ENCODE data around the gene ZNF862. TPM values are rescaled to one million over a fixed set of nuclear protein-coding genes. Genes with fewer than 3 reads are reported as not detected.

ZNF862 gene
- total RNA-seq, 4 donors from 2014 or later, result 12.9 to 18.1 (median 14.7) TPM

DNA sequence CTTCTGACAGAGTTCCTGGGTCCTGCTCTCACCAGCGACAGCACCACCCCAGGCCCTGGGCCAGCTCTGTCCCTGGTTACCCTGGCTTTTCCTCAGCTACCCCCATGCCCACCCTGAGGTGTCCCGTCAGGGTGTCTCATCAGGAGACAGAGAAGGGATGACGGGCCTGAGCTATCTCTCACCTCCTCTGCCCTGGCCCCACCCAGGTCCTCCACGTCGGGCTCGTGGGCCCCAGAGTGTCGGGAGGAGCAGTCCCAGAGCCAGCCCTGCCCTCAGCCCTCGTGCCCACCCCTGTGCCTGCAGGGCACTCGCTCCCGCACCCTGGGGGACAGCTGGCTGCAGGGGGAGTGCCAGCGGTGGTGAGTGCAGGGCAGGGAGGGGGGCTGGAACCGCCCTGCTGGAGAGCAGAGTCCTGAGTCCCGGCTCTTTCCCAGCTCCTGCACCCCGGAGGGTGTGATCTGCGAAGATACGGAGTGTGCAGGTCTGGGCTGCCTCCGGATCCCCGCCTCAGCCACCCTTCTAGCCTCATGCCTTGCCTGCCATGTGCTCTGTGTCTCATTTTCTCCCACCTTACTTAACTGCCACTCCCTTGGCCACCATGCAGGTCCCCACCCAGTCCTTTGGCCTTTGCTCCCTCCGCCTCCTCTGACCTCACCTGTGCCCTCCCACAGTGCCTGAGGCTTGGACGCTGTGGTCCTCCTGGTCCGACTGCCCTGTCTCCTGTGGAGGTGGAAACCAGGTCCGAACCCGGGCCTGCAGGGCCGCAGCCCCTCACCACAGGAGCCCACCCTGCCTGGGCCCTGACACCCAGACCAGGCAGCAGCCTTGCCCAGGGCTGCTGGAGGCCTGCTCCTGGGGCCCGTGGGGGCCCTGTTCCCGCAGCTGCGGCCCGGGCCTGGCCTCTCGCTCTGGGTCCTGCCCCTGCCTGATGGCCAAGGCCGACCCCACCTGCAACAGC lies 16.7 kb upstream of the ZNF862 start:
- TF ChIP-seq, protein P1, sequence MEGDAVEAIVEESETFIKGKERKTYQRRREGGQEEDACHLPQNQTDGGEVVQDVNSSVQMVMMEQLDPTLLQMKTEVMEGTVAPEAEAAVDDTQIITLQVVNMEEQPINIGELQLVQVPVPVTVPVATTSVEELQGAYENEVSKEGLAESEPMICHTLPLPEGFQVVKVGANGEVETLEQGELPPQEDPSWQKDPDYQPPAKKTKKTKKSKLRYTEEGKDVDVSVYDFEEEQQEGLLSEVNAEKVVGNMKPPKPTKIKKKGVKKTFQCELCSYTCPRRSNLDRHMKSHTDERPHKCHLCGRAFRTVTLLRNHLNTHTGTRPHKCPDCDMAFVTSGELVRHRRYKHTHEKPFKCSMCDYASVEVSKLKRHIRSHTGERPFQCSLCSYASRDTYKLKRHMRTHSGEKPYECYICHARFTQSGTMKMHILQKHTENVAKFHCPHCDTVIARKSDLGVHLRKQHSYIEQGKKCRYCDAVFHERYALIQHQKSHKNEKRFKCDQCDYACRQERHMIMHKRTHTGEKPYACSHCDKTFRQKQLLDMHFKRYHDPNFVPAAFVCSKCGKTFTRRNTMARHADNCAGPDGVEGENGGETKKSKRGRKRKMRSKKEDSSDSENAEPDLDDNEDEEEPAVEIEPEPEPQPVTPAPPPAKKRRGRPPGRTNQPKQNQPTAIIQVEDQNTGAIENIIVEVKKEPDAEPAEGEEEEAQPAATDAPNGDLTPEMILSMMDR (IDR thresholded peaks at IDR 0.05; ENCODE audit: low read depth), result no peak

DNA sequence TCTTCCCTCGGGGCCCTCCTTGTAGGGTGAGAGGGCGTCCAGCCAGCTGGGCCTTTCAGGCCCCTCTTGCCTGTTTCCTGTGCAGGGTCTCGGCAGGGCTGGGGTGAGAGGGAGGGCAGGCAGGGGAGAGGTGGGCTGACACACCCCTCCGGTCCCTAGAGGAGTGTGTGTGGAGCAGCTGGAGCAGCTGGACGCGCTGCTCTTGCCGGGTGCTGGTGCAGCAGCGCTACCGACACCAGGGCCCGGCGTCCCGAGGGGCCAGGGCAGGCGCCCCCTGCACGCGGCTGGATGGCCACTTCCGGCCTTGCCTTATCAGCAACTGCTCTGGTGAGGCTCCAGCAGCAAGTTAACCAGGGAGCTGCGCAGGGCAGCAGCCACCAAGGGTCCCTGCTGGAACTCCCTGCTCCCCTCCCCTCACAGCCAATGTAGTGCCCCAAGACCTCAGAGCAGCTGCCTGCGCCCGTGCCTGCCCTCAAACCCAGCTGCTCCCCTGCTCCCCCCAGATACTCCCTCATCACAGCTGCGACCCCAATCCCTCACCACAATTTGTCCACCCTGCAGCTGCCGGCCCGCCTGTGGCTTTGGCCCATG lies 15.7 kb upstream of the ZNF862 start:
- TF ChIP-seq, protein P1 (IDR thresholded peaks at IDR 0.05; ENCODE audit: low read depth), result no peak

DNA sequence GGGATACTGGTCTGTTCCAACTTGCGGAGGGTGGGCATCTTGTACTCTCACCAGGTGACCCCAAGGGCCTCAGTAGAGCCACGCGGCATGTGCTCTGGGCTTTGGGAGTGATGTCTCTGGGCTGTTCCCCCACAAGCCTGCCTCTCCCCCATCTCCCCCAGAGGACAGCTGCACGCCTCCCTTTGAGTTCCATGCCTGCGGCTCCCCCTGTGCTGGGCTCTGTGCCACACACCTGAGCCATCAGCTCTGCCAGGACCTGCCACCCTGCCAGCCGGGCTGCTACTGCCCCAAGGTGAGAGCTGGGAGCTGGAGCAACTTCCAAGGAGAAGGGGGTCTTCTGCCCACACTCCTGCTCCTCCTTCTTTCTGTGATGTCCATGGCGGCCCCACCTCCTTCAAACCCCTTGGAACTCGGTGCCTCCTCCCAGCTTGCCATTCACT lies 15.0 kb upstream of the ZNF862 start:
- TF ChIP-seq, protein P1 (IDR thresholded peaks at IDR 0.05; ENCODE audit: low read depth), result no peak

DNA sequence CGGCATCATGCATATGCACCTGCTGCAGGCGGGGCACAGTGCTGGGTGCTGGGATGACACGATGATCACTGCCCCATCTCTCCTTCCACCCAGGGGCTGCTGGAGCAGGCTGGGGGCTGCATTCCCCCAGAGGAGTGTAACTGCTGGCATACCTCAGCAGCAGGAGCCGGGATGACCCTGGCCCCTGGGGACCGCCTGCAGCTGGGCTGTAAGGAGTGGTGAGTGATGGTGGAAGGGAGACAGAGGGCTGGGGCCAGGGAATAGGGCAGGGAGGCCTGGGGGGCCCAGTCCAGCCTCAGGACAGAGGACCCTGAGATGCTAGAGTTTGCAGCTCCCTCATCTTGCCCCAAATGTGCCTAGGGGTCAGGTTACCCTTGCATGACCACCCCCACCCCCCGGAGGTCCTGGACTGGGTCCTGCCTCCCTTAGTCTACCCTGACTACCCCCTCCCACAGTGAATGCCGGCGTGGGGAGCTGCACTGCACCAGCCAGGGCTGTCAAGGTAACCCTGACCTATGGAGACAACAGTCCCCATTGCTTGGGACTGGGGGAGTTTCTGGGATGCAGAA lies 14.5 kb upstream of the ZNF862 start:
- TF ChIP-seq, protein P1 (IDR thresholded peaks at IDR 0.05; ENCODE audit: low read depth), result no peak

DNA sequence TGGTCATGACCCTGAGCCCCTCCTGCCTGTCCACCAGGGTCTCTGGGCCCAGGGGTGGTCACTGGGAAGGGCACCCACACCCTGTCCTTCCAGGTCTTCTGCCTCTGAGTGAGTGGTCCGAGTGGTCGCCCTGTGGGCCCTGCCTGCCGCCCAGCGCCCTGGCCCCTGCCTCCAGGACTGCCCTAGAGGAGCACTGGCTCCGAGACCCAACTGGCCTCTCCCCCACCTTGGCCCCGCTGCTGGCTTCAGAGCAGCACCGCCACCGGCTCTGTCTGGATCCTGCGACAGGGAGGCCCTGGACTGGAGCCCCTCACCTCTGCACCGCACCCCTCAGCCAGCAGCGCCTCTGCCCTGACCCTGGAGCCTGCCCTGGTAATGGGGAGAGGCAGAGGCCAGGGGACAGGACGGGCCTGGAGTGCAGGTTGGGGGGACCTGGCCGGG lies 13.9 kb upstream of the ZNF862 start:
- TF ChIP-seq, protein P1 (IDR thresholded peaks at IDR 0.05; ENCODE audit: low read depth), result no peak

DNA sequence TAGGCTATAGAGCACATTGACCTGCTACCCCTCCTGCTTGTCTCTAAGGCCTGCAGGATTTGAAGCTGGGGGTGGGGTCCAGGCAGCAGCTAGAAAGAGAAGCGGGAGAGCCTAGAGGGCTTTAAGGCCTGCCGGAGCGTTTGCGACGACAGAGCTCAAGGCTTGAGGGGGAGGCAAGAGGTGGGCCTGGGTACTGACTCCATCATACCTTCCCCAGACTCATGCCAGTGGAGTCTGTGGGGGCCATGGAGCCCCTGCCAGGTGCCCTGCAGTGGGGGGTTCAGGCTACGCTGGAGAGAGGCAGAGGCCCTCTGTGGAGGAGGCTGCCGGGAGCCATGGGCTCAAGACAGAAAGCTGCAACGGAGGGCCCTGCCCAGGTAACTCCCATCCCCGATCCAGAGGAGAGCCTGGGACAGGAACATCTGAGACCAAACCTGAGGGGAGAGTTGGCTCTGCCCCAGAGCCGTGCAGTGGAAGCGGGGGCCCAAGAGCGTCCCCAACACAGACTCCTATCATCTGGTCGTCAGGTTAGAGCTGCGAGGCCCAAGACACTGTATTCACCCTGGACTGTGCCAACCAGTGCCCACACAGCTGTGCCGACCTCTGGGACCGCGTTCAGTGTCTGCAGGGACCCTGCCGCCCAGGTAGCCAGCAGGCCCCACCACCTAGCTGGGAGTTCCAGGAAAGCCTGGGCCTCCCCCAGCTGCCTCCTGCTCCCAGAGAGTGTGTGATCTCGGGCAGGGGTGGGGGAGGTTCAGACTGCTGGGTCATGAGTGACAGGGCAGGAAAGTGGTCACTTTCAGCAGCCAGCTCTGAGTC lies 13.2 kb upstream of the ZNF862 start:
- TF ChIP-seq, protein P1 (IDR thresholded peaks at IDR 0.05; ENCODE audit: low read depth), result no peak
